H9 (cell line): ENCODE measurements around the gene TMEM244. TPM values are rescaled to one million over a fixed set of nuclear protein-coding genes. Genes with fewer than 3 reads are reported as not detected.

Source experiments
- DNase-seq: peaks from one replicate; pipeline ENCODE4 v3.0.0-alpha.2; 2017
- H2AFZ ChIP-seq: one replicate; pipeline ENCODE4 v1.6.1; 2013; ENCODE audit warnings: mild to moderate bottlenecking, low read length, control low read depth, moderate library complexity
- H2AK5ac ChIP-seq: 2 replicates; pipeline ENCODE4 v1.6.1; 2013; ENCODE audit warnings: low read length, control low read depth, mixed read lengths; ENCODE audit not compliant: insufficient read length
- H2BK120ac ChIP-seq: one replicate; pipeline ENCODE4 v1.6.1; 2013; ENCODE audit warnings: low read depth, mild to moderate bottlenecking, low read length, control low read depth, inconsistent platforms; ENCODE audit not compliant: poor library complexity, severe bottlenecking
- H2BK12ac ChIP-seq: 2 replicates; pipeline ENCODE4 v1.6.1; 2013; ENCODE audit warnings: low read length, control low read depth, mixed read lengths, low read depth; ENCODE audit not compliant: insufficient read length
- H2BK15ac ChIP-seq: 2 replicates; pipeline ENCODE4 v1.6.1; 2013; ENCODE audit warnings: low read depth, low read length, control low read depth
- H2BK20ac ChIP-seq: one replicate; pipeline ENCODE4 v1.6.1; 2013; ENCODE audit warnings: low read depth, mild to moderate bottlenecking, low read length, control low read depth, inconsistent platforms; ENCODE audit not compliant: poor library complexity, severe bottlenecking
- H2BK5ac ChIP-seq: 2 replicates; pipeline ENCODE4 v1.6.1; 2013; ENCODE audit warnings: low read length, control low read depth, mixed read lengths; ENCODE audit not compliant: insufficient read length
- H3K14ac ChIP-seq: 2 replicates; pipeline ENCODE4 v1.6.1; 2013; ENCODE audit warnings: low read length, control low read depth; ENCODE audit not compliant: insufficient read depth
- H3K18ac ChIP-seq: 2 replicates; pipeline ENCODE4 v1.6.1; 2013; ENCODE audit warnings: low read depth, mild to moderate bottlenecking, mixed read lengths, low read length, control low read depth; ENCODE audit not compliant: insufficient read length
- H3K23ac ChIP-seq: 2 replicates; pipeline ENCODE4 v1.6.1; 2013; ENCODE audit warnings: low read length, control low read depth, mixed read lengths, low read depth; ENCODE audit not compliant: insufficient read length
- H3K23me2 ChIP-seq: 2 replicates; pipeline ENCODE4 v1.6.1; 2013; ENCODE audit warnings: low read depth, mild to moderate bottlenecking, mixed read lengths, low read length, control low read depth; ENCODE audit not compliant: insufficient read length, poor library complexity, severe bottlenecking
- H3K27ac ChIP-seq: 2 replicates; pipeline ENCODE4 v1.5.1; 2013; ENCODE audit warnings: low read length, control low read depth, mixed read lengths, low read depth; ENCODE audit not compliant: insufficient read length
- H3K27me3 ChIP-seq: 2 replicates; pipeline ENCODE4 v1.6.1; 2013; ENCODE audit warnings: low read length, control low read depth, inconsistent platforms; ENCODE audit not compliant: insufficient read depth
- H3K4ac ChIP-seq: 2 replicates; pipeline ENCODE4 v1.6.1; 2013; ENCODE audit warnings: low read depth, mild to moderate bottlenecking, control low read depth, inconsistent platforms, low read length, moderate library complexity
- H3K4me1 ChIP-seq: 2 replicates; pipeline ENCODE4 v1.6.1; 2013; ENCODE audit warnings: low read length, control low read depth, inconsistent platforms; ENCODE audit not compliant: insufficient read depth
- H3K4me2 ChIP-seq: 2 replicates; pipeline ENCODE4 v1.6.1; 2013; ENCODE audit warnings: low read length, control low read depth, mixed read lengths; ENCODE audit not compliant: insufficient read length, insufficient read depth
- H3K56ac ChIP-seq: 2 replicates; pipeline ENCODE4 v1.6.1; 2013; ENCODE audit warnings: low read depth, mild to moderate bottlenecking, mixed read lengths, low read length, control low read depth; ENCODE audit not compliant: insufficient read length
- H3K79me1 ChIP-seq: 2 replicates; pipeline ENCODE4 v1.6.1; 2013; ENCODE audit warnings: low read depth, mild to moderate bottlenecking, moderate library complexity, low read length, control low read depth, inconsistent platforms; ENCODE audit not compliant: insufficient read depth, poor library complexity, severe bottlenecking
- H3K79me2 ChIP-seq: 2 replicates; pipeline ENCODE4 v1.6.1; 2013; ENCODE audit warnings: low read length, control low read depth, inconsistent platforms; ENCODE audit not compliant: insufficient read depth
- H3K9ac ChIP-seq: 2 replicates; pipeline ENCODE4 v1.6.1; 2013; ENCODE audit warnings: low read length, control low read depth, mixed read lengths; ENCODE audit not compliant: insufficient read length; ENCODE audit errors: extremely low read depth
- H3K9me3 ChIP-seq: one replicate; pipeline ENCODE4 v1.6.1; 2013; ENCODE audit warnings: low read depth, low read length, inconsistent platforms; ENCODE audit not compliant: control insufficient read depth
- H3T11ph ChIP-seq: one replicate; pipeline ENCODE4 v1.6.1; 2013; ENCODE audit warnings: mild to moderate bottlenecking, low read length, control low read depth, inconsistent platforms
- H4K20me1 ChIP-seq: one replicate; pipeline ENCODE4 v1.6.1; 2013; ENCODE audit not compliant: control insufficient read depth, insufficient read length, insufficient read depth
- H4K5ac ChIP-seq: 2 replicates; pipeline ENCODE4 v1.6.1; 2013; ENCODE audit warnings: low read depth, mild to moderate bottlenecking, mixed read lengths, low read length, control low read depth; ENCODE audit not compliant: insufficient read length
- H4K8ac ChIP-seq: replicated peaks from 2 replicates; pipeline ENCODE4 v1.6.1; 2013; ENCODE audit warnings: low read length, control low read depth, mixed read lengths, low read depth; ENCODE audit not compliant: insufficient read length
- H4K91ac ChIP-seq: 2 replicates; pipeline ENCODE4 v1.6.1; 2013; ENCODE audit warnings: low read depth, mild to moderate bottlenecking, moderate library complexity, mixed read lengths, low read length, control low read depth; ENCODE audit not compliant: insufficient read length
- H3K27ac Mint-ChIP-seq, 3 experiments: 2 replicates in 2 of 3; 3 replicates in 1 of 3; pipeline ENCODE4 v1.8.0; 2020 to 2021; ENCODE audit warnings: mixed read lengths in 3 of 3, mild to moderate bottlenecking in 1 of 3, moderate library complexity in 1 of 3
- H3K27me3 Mint-ChIP-seq: 2 replicates; pipeline ENCODE4 v1.8.0; 2021; ENCODE audit warnings: low read depth, mild to moderate bottlenecking, moderate library complexity, mixed read lengths
- H3K36me3 Mint-ChIP-seq, 3 experiments: 2 replicates in 2 of 3; 3 replicates in 1 of 3; pipeline ENCODE4 v1.8.0; 2020 to 2021; ENCODE audit warnings: low read depth in 3 of 3, mixed read lengths in 3 of 3; ENCODE audit not compliant: insufficient read depth in 1 of 3
- H3K4me1 Mint-ChIP-seq, 2 experiments: 2 replicates each; pipeline ENCODE4 v1.8.0; 2020; ENCODE audit warnings: mixed read lengths in 2 of 2
- H3K4me3 Mint-ChIP-seq, 2 experiments: 2 replicates in 1 of 2; 3 replicates in 1 of 2; pipeline ENCODE4 v1.8.0; 2020 to 2021; ENCODE audit warnings: mild to moderate bottlenecking in 2 of 2, mixed read lengths in 2 of 2, moderate library complexity in 1 of 2
- H3K9me3 Mint-ChIP-seq, 2 experiments: 2 replicates in 1 of 2; 3 replicates in 1 of 2; pipeline ENCODE4 v1.8.0; 2020; ENCODE audit warnings: mild to moderate bottlenecking in 2 of 2, mixed read lengths in 2 of 2, moderate library complexity in 1 of 2
- CTCF ChIP-seq: fragments of 200-600 bp; sonication (generic); conservative IDR thresholded peaks from 3 replicates; pipeline ENCODE4 v1.8.0; 2021; ENCODE audit warnings: antibody characterized with exemption, mild to moderate bottlenecking
- WGBS: extraction: QIAGEN DNeasy Blood & Tissue Kit; methylation state at CpG from one replicate; pipeline ENCODE4 v1.1.7; 2013; ENCODE audit warnings: missing lambda C conversion rate, low lambda C conversion rate, mixed read lengths; ENCODE audit not compliant: insufficient read length; ENCODE audit errors: extremely low coverage; 5-methylcytosine and 5-hydroxymethylcytosine counted together
- total RNA-seq: library from RNA; stranded (reverse); gene quantifications from 2 replicates; pipeline ENCODE4 v1.2.1, GENCODE V29; 2021

The TMEM244 gene
- total RNA-seq, 1 experiment from 2014 or later = not detected

GRCh38 chr6:129785756-129786135, 75.4 kb downstream of the TMEM244 start:
- no peak overlapping the region for H3K23ac ChIP-seq
- Mint-ChIP-seq H3K36me3 (no peaks in the 10 kb centered on the region), H3K27me3 (no peaks in the 10 kb centered on the region), H3K4me3 (no peak overlapping the region), H3K4me1 (no peaks in the 10 kb centered on the region), H3K27ac (no peak overlapping the region), H3K9me3 (peaks cover 0 to 2% of the 10 kb centered on the region in 2 experiments; a peak in 1 of 5 replicates)
- H3K4me2 ChIP-seq = no peak overlapping the region
- H2AK5ac ChIP-seq = no peak overlapping the region
- H3K18ac ChIP-seq = no peak overlapping the region
- no CpG with 5 or more reads among the region's 1 CpG for WGBS
- H3K23me2 ChIP-seq = no peaks in the 10 kb centered on the region
- H3K27ac ChIP-seq = no peak overlapping the region
- no peak overlapping the region for H4K5ac ChIP-seq
- no peaks in the 10 kb centered on the region for H3K9me3 ChIP-seq
- no peaks in the 10 kb centered on the region for H3K27me3 ChIP-seq
- no peak overlapping the region for H2BK20ac ChIP-seq
- no peak overlapping the region for H3K56ac ChIP-seq
- no peak overlapping the region for H2BK15ac ChIP-seq
- H2BK120ac ChIP-seq = no peak overlapping the region
- H2BK5ac ChIP-seq = no peak overlapping the region
- no peak overlapping the region for H4K8ac ChIP-seq
- no peak overlapping the region for H2AFZ ChIP-seq
- no peak overlapping the region for H3K9ac ChIP-seq
- H3K79me1 ChIP-seq = no peaks in the 10 kb centered on the region
- no peaks in the 10 kb centered on the region for H4K20me1 ChIP-seq
- DNase-seq = no peak
- H3K4me1 ChIP-seq = no peaks in the 10 kb centered on the region
- H3T11ph ChIP-seq = no peak overlapping the region
- H3K14ac ChIP-seq = no peak overlapping the region
- no peak overlapping the region for H2BK12ac ChIP-seq
- H3K4ac ChIP-seq = no peak overlapping the region
- H3K79me2 ChIP-seq = no peaks in the 10 kb centered on the region
- no peak overlapping the region for H4K91ac ChIP-seq
- no peak for TF ChIP-seq CTCF
